Endothelial cell of umbilical vein (primary cell): ENCODE measurements around the gene RASAL3. TPM values are rescaled to one million over a fixed set of nuclear protein-coding genes. Genes with fewer than 3 reads are reported as not detected.

Source experiments
- BruUV-seq: library from RNA; stranded (reverse); fragments of 400-500 nt; replicated peaks from 2 replicates; lab custom pipeline; 2021; lab: Mats Ljungman, UMichigan
- CTCF ChIA-PET: fragments of 300-600, 350-600 bp; sonication (Branson Sonifier 250); formaldehyde crosslinking; loops from one replicate; lab custom pipeline; 2021; ENCODE audit warnings: antibody characterized with exemption, inconsistent platforms; lab: Charles Lee
- POLR2A ChIA-PET: fragments of 300-600, 350-600 bp; sonication (Branson Sonifier 250); formaldehyde crosslinking; loops from one replicate; lab custom pipeline; 2021; ENCODE audit warnings: antibody characterized with exemption, inconsistent platforms; lab: Charles Lee
- DNase-seq: peaks from one replicate; pipeline ENCODE4 v3.0.0-alpha.2; 2011; ENCODE audit warnings: low read depth, low spot score
- FAIRE-seq: peaks from 2 replicates; lab custom pipeline; 2011; peaks lifted over from hg19 to GRCh38; lab: Jason Lieb, UNC
- H2AFZ ChIP-seq: 2 replicates; pipeline ENCODE4 v1.6.0; 2012; ENCODE audit warnings: low read depth, low read length, control low read depth, inconsistent platforms
- H3K27ac ChIP-seq: 2 replicates; pipeline ENCODE4 v1.5.1; 2011; ENCODE audit warnings: low read depth, mild to moderate bottlenecking, control low read depth, low read length, moderate library complexity; ENCODE audit not compliant: insufficient read depth
- H3K27me3 ChIP-seq, 2 experiments: 2 replicates each; pipeline versions ENCODE4 v1.6.0 to v1.6.1; 2011; ENCODE audit warnings: low read length in 2 of 2, mixed read lengths in 1 of 2; ENCODE audit not compliant: control insufficient read depth in 2 of 2, insufficient read depth in 2 of 2
- H3K36me3 ChIP-seq, 2 experiments: 2 replicates in 1 of 2; 3 replicates in 1 of 2; pipeline ENCODE4 v1.5.1; 2011; ENCODE audit warnings: low read length in 2 of 2, mild to moderate bottlenecking in 1 of 2, moderate library complexity in 1 of 2; ENCODE audit not compliant: control insufficient read depth in 2 of 2, insufficient read depth in 2 of 2; ENCODE audit errors: extremely low read depth in 1 of 2
- H3K4me1 ChIP-seq: 3 replicates; pipeline ENCODE4 v1.5.1; 2011; ENCODE audit warnings: mild to moderate bottlenecking, low read length; ENCODE audit not compliant: control insufficient read depth, insufficient read depth; ENCODE audit errors: extremely low read depth
- H3K4me2 ChIP-seq: 2 replicates; pipeline ENCODE4 v1.6.1; 2011; ENCODE audit warnings: low read length, control low read depth, mixed read lengths; ENCODE audit not compliant: insufficient read depth
- H3K4me3 ChIP-seq, 3 experiments: fragments of 200-600 bp in 1 of 3; sonication (generic), shearing (Covaris generic) in 1 of 3; replicated peaks in 1 of 3; 2 replicates each; pipeline ENCODE4 v1.5.1; 2011 to 2016; ENCODE audit warnings: control low read depth in 3 of 3, low read length in 3 of 3, mild to moderate bottlenecking in 2 of 3, inconsistent platforms in 1 of 3, low read depth in 1 of 3, moderate library complexity in 1 of 3; ENCODE audit not compliant: insufficient read depth in 1 of 3
- H3K79me2 ChIP-seq: 2 replicates; pipeline ENCODE4 v1.6.0; 2012; ENCODE audit warnings: low read length, inconsistent platforms; ENCODE audit not compliant: control insufficient read depth, insufficient read depth
- H3K9ac ChIP-seq: replicated peaks from 2 replicates; pipeline ENCODE3; 2011; ENCODE audit warnings: low read length, control low read depth; ENCODE audit not compliant: insufficient read depth; ENCODE audit errors: extremely low read depth
- H3K9me1 ChIP-seq: replicated peaks from 3 replicates; pipeline ENCODE4 v1.6.0; 2011; ENCODE audit warnings: mild to moderate bottlenecking, low read length; ENCODE audit not compliant: control insufficient read depth, insufficient read depth; ENCODE audit errors: extremely low read depth
- H3K9me3 ChIP-seq: replicated peaks from 2 replicates; pipeline ENCODE4 v1.5.1; 2012; ENCODE audit warnings: low read length, inconsistent platforms; ENCODE audit not compliant: control insufficient read depth, insufficient read depth
- H4K20me1 ChIP-seq: replicated peaks from 2 replicates; pipeline ENCODE3; 2011; ENCODE audit warnings: mild to moderate bottlenecking, low read length; ENCODE audit not compliant: control insufficient read depth, insufficient read depth; ENCODE audit errors: extremely low read depth
- EZH2 ChIP-seq: IDR thresholded peaks from 2 replicates; pipeline ENCODE4 v1.6.1; 2012; ENCODE audit warnings: borderline replicate concordance, low read depth, mild to moderate bottlenecking, moderate library complexity, low read length, inconsistent platforms; ENCODE audit not compliant: severe bottlenecking
- FOS ChIP-seq: IDR thresholded peaks from 2 replicates; pipeline ENCODE4 v1.6.1; 2011; ENCODE audit warnings: mild to moderate bottlenecking, low read length, moderate library complexity, borderline replicate concordance; ENCODE audit not compliant: insufficient read depth
- GATA2 ChIP-seq: IDR thresholded peaks from 2 replicates; pipeline ENCODE4 v1.7.0; 2011; ENCODE audit warnings: low read depth, mild to moderate bottlenecking, moderate library complexity, mixed read lengths, low read length; ENCODE audit not compliant: insufficient read length, insufficient read depth
- JUN ChIP-seq: IDR thresholded peaks from 2 replicates; pipeline ENCODE4 v1.6.1; 2011; ENCODE audit warnings: borderline replicate concordance, low read depth; ENCODE audit not compliant: insufficient read length, insufficient read depth
- MYC ChIP-seq: IDR thresholded peaks from one replicate; pipeline ENCODE4 v1.6.1; 2011; ENCODE audit warnings: mild to moderate bottlenecking, low read depth, low read length
- POLR2A ChIP-seq: IDR thresholded peaks from 2 replicates; pipeline ENCODE4 v1.6.1; 2012; ENCODE audit warnings: low read depth, mild to moderate bottlenecking, control low read depth, low read length
- POLR2AphosphoS5 ChIP-seq: IDR thresholded peaks from 2 replicates; pipeline ENCODE4 v1.6.1; 2012; ENCODE audit warnings: low read depth, mild to moderate bottlenecking, control low read depth, low read length, moderate library complexity; ENCODE audit not compliant: insufficient read depth
- dilution Hi-C: fragments of 300-500 bp; cut with MboI; formaldehyde crosslinking; loops from one replicate; pipeline ENCODE4 v1.15.0; 2019; ENCODE audit warnings: low sequenced_read_pairs; ENCODE audit not compliant: extremely low pct_ligation_motif_present
- intact Hi-C: fragments of 100-400 bp; cut with micrococcal nuclease; formaldehyde crosslinking; loops from one replicate; pipeline ENCODE4 v1.10.0; 2022
- polyA plus RNA-seq, 4 experiments: library from polyadenylated mRNA; depleted of rRNA in 3 of 4; stranded (reverse) in 3 of 4; unstranded in 1 of 4; fragments of >200 nt; gene quantifications; 2 replicates each; pipeline versions ENCODE4 v1.2.1 to v1.2.3, GENCODE V29; 2011 to 2012; ENCODE audit warnings: missing spikeins in 1 of 4
- total RNA-seq: library from RNA; stranded (reverse); gene quantifications from 2 replicates; pipeline ENCODE4 v1.2.3, GENCODE V29; 2021
- TF ChIP-seq, protein P1 (sequence below): IDR thresholded peaks from 2 replicates; pipeline ENCODE4 v1.6.1; 2011; ENCODE audit not compliant: insufficient read depth, insufficient read length
- TF ChIP-seq, protein P2 (sequence below), 2 donors: IDR thresholded peaks; 1 replicate in 1 of 2; 2 replicates in 1 of 2; pipeline ENCODE4 v1.5.1; 2011; ENCODE audit warnings: low read length in 2 of 2, mild to moderate bottlenecking in 2 of 2, moderate library complexity in 2 of 2, control low read depth in 1 of 2, inconsistent platforms in 1 of 2, low read depth in 1 of 2; ENCODE audit not compliant: insufficient read depth in 1 of 2; ENCODE audit errors: extremely low read depth in 1 of 2

Gene RASAL3
- total and polyA plus RNA-seq, 2 donors (not counting 3 experiments of a cell fraction or from before 2014, with no cell fraction given): 4.1 to 5.7 TPM

DNA sequence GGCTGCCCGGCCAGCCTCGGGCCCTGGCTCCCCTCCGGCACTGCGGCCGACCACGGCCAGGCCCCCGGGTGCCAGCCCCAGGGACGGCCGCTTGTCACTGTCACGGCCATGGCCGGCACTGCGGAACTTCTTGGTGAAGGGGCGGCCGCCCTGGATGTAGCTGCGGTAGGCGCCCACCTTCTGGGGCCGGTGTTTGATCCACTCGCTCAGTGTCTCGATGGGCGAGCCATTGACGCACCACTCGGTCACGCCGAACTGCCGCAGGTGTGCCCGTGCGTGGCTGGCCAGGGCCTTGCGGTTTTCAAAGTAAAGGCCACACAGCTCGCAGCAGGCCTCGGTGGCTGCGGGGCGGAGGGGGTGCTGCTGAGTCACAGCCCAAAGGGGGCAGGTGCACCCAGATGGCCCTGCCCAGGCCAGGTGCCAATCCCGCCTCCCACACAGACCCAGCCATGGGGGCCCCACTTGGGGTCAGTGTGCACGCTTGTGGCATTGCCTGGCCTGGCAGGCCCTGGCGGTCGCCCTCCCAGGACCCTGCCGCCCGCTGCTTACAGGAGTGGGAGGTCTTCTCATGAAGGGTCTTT lies 39.6 kb downstream of the RASAL3 start:
- ChIA-PET POLR2A (no interaction called here), CTCF (no interaction called here)
- H3K9ac ChIP-seq: no peak overlapping the region
- no TSS peak for BruUV-seq
- no peaks in the 10 kb centered on the region for H3K9me1 ChIP-seq
- no peak overlapping the region for H3K27ac ChIP-seq
- TF ChIP-seq GATA2: no peak
- TF ChIP-seq MYC: no peak
- TF ChIP-seq, protein P1, sequence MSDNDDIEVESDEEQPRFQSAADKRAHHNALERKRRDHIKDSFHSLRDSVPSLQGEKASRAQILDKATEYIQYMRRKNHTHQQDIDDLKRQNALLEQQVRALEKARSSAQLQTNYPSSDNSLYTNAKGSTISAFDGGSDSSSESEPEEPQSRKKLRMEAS: no peak
- TF ChIP-seq POLR2A: no peak
- TF ChIP-seq, protein P2, sequence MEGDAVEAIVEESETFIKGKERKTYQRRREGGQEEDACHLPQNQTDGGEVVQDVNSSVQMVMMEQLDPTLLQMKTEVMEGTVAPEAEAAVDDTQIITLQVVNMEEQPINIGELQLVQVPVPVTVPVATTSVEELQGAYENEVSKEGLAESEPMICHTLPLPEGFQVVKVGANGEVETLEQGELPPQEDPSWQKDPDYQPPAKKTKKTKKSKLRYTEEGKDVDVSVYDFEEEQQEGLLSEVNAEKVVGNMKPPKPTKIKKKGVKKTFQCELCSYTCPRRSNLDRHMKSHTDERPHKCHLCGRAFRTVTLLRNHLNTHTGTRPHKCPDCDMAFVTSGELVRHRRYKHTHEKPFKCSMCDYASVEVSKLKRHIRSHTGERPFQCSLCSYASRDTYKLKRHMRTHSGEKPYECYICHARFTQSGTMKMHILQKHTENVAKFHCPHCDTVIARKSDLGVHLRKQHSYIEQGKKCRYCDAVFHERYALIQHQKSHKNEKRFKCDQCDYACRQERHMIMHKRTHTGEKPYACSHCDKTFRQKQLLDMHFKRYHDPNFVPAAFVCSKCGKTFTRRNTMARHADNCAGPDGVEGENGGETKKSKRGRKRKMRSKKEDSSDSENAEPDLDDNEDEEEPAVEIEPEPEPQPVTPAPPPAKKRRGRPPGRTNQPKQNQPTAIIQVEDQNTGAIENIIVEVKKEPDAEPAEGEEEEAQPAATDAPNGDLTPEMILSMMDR (IDR thresholded peaks at IDR 0.05; ENCODE audit: extremely low read depth in 1 of 2, insufficient read depth in 1 of 2, low read depth in 1 of 2, low read length in 2 of 2): no peak
- TF ChIP-seq FOS: no peak
- TF ChIP-seq EZH2: no peak
- no peak for TF ChIP-seq POLR2AphosphoS5
- TF ChIP-seq JUN: no peak
- no peak overlapping the region for H3K4me2 ChIP-seq
- intact Hi-C loops (no loop called here), dilution Hi-C loops (no loop called here)
- no peaks in the 10 kb centered on the region for H3K9me3 ChIP-seq
- DNase-seq (no peak), FAIRE-seq (no peak)
- H3K4me3 ChIP-seq: no peak overlapping the region
- H3K4me1 ChIP-seq: no peaks in the 10 kb centered on the region
- H4K20me1 ChIP-seq: no peaks in the 10 kb centered on the region
- H2AFZ ChIP-seq: no peak overlapping the region
- H3K79me2 ChIP-seq: peaks cover 20% of the 10 kb centered on the region
- no peaks in the 10 kb centered on the region for H3K27me3 ChIP-seq
- H3K36me3 ChIP-seq: peaks cover 12 to 52% of the 10 kb centered on the region in 2 experiments
